Ishikawa (cell line): Measurements from ENCODE around the gene KLHL3.

Experiments used
- CEBPB ChIP-seq: IDR thresholded peaks from 2 replicates; pipeline ENCODE4 v1.6.1; 2012
- CREB1 ChIP-seq: IDR thresholded peaks from 2 replicates; pipeline ENCODE4 v1.6.1; 2012; ENCODE audit warnings: low read depth
- EGR1 ChIP-seq: IDR thresholded peaks from 2 replicates; pipeline ENCODE4 v1.6.1; 2012
- EP300 ChIP-seq: IDR thresholded peaks from 2 replicates; pipeline ENCODE4 v1.6.1; 2012; ENCODE audit warnings: borderline replicate concordance
- FOXM1 ChIP-seq: IDR thresholded peaks from 2 replicates; pipeline ENCODE4 v1.6.1; 2012; ENCODE audit warnings: low read depth, borderline replicate concordance
- MAX ChIP-seq: IDR thresholded peaks from 2 replicates; pipeline ENCODE4 v1.6.1; 2012
- NFIC ChIP-seq: IDR thresholded peaks from 2 replicates; pipeline ENCODE4 v1.6.1; 2012
- RAD21 ChIP-seq: IDR thresholded peaks from 2 replicates; pipeline ENCODE4 v1.6.1; 2012; ENCODE audit warnings: low read depth
- TAF1 ChIP-seq: IDR thresholded peaks from 2 replicates; pipeline ENCODE4 v1.6.1; 2012; ENCODE audit warnings: low read depth, mild to moderate bottlenecking
- TCF12 ChIP-seq: IDR thresholded peaks from 2 replicates; pipeline ENCODE4 v1.6.1; 2012; ENCODE audit warnings: low read depth
- TEAD4 ChIP-seq: IDR thresholded peaks from 2 replicates; pipeline ENCODE4 v1.6.1; 2012
- YY1 ChIP-seq: IDR thresholded peaks from 2 replicates; pipeline ENCODE4 v1.6.1; 2012; ENCODE audit warnings: low read depth
- ZBTB7A ChIP-seq: IDR thresholded peaks from 2 replicates; pipeline ENCODE4 v1.6.1; 2012; ENCODE audit warnings: low read depth
- TF ChIP-seq, protein P1 (sequence below): IDR thresholded peaks from 2 replicates; pipeline ENCODE4 v1.6.1; 2012; ENCODE audit warnings: low read depth, mild to moderate bottlenecking
- TF ChIP-seq, protein P2 (sequence below): IDR thresholded peaks from 2 replicates; pipeline ENCODE4 v1.6.1; 2012

The KLHL3 gene

GRCh38 chr5:137672881-137673280, 63.0 kb downstream of the KLHL3 start:
- TF ChIP-seq NFIC (no peak), EGR1 (no peak), TCF12 (no peak), CREB1 (no peak), YY1 (no peak), TEAD4 (no peak), FOXM1 (no peak)
- TF ChIP-seq, protein P1, sequence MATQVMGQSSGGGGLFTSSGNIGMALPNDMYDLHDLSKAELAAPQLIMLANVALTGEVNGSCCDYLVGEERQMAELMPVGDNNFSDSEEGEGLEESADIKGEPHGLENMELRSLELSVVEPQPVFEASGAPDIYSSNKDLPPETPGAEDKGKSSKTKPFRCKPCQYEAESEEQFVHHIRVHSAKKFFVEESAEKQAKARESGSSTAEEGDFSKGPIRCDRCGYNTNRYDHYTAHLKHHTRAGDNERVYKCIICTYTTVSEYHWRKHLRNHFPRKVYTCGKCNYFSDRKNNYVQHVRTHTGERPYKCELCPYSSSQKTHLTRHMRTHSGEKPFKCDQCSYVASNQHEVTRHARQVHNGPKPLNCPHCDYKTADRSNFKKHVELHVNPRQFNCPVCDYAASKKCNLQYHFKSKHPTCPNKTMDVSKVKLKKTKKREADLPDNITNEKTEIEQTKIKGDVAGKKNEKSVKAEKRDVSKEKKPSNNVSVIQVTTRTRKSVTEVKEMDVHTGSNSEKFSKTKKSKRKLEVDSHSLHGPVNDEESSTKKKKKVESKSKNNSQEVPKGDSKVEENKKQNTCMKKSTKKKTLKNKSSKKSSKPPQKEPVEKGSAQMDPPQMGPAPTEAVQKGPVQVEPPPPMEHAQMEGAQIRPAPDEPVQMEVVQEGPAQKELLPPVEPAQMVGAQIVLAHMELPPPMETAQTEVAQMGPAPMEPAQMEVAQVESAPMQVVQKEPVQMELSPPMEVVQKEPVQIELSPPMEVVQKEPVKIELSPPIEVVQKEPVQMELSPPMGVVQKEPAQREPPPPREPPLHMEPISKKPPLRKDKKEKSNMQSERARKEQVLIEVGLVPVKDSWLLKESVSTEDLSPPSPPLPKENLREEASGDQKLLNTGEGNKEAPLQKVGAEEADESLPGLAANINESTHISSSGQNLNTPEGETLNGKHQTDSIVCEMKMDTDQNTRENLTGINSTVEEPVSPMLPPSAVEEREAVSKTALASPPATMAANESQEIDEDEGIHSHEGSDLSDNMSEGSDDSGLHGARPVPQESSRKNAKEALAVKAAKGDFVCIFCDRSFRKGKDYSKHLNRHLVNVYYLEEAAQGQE, result no peak

- no peak for TF ChIP-seq ZBTB7A
- TF ChIP-seq TEAD4, result no peak
- TF ChIP-seq, protein P1, result no peak
- TF ChIP-seq TAF1, result no peak
- no peak for TF ChIP-seq FOXM1
- no peak for TF ChIP-seq TCF12
- no peak for TF ChIP-seq CEBPB
- TF ChIP-seq EGR1, result no peak
- TF ChIP-seq MAX, result no peak
- no peak for TF ChIP-seq NFIC
- TF ChIP-seq YY1, result no peak
- no peak for TF ChIP-seq RAD21
- TF ChIP-seq, protein P2, sequence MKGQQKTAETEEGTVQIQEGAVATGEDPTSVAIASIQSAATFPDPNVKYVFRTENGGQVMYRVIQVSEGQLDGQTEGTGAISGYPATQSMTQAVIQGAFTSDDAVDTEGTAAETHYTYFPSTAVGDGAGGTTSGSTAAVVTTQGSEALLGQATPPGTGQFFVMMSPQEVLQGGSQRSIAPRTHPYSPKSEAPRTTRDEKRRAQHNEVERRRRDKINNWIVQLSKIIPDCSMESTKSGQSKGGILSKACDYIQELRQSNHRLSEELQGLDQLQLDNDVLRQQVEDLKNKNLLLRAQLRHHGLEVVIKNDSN, result no peak
These were observed 63.9 kb downstream of the KLHL3 start for GRCh38 chr5:137672001-137672400.

GRCh38 chr5:137669811-137670210, 66.1 kb downstream of the KLHL3 start:
- no peak for TF ChIP-seq EGR1
- TF ChIP-seq EP300, result no peak

DNA sequence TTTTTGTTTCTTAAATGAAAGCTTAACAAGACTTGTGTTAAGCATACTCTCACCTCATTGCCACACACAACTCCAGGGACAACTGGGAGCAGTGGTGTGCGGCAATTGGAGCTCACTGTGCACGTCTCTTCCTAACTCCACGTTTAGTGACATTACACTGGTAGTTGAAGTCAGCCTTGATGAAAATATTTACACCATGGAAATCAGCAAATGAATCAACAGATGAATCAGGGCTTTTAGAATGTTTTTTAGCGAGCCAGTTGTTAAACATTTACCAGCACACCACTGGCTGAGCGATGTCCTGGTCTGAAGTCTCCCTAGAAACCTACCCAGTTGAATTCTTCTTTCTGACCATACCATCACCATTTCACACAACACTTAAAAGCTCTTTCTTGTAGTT, 67.3 kb downstream of the KLHL3 start:
- no peak for TF ChIP-seq ZBTB7A

DNA sequence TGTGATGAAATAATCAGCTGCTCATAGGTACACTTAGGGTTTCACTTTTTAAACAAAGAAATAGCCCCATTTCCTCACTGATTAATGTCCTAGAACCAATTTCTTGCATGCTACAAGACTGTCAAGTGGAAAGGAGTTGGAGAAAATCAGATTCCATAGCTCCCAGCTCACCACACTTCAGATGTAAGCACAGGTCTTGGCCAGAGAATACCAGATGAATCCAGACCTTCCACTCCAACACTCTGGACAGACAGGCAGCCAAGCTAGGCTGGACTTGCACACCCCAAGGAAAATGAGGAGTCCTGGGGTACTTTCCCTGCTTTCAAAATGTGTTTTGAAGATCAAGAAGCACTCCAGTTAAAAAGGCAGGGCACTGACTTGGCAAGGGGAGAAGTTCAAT, 68.5 kb downstream of the KLHL3 start:
- TF ChIP-seq NFIC (no peak), CREB1 (no peak)

- TF ChIP-seq TEAD4 (no peak), TAF1 (no peak), EGR1 (no peak), CEBPB (no peak), CREB1 (no peak), RAD21 (no peak), MAX (no peak), TCF12 (no peak), FOXM1 (no peak), NFIC (no peak)
- TF ChIP-seq, protein P1, result no peak
These were observed 69.0 kb downstream of the KLHL3 start for GRCh38 chr5:137666901-137667300.
